ENCODE results near the gene SMYD1. TPM values are rescaled to one million over a fixed set of nuclear protein-coding genes. Genes with fewer than 3 reads are reported as not detected.

Gene SMYD1
- total and polyA plus RNA-seq, 2 donors (not counting 1 experiment from before 2014, with no cell fraction given) = not detected

DNA sequence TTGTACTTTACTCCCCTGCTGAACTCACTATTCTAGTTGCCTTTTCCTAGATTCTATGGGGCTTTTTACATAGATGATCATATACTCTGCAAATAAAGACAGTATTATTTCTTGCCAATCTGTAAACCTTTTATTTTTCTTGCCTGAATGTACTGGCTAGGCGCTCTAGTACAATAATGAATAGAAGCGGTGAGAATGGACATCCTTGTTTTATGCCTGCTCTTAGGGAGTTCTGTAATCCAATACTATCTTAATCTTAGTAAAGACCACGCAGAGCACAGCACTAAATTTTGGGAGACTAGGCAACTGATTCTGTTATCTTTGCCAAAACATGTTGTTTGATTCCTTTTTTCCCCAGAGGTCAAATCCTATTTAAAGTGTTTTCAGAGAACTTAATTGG is 19.1 kb upstream of the SMYD1 start:
- H4K20me1 ChIP-seq (ENCODE audit: control insufficient read depth, insufficient read depth, low read length, poor library complexity, severe bottlenecking) = peaks cover 9% of the 10 kb centered on the region
- DNase-seq (no peak), ATAC-seq (ENCODE audit: low read depth) (no peak)
- H3K9me3 Mint-ChIP-seq (ENCODE audit: insufficient read depth) = no peaks in the 10 kb centered on the region
- H2AFZ ChIP-seq (ENCODE audit: insufficient read depth, low read depth, low read length, poor library complexity, severe bottlenecking) = no peak overlapping the region
- CTCF ChIA-PET = interaction anchor here (1.8 kb wide), 1 partner anchor 11 kb away, joined by 15 read pairs; no protein-coding TSS in a partner anchor
- H3K4me3 Mint-ChIP-seq = no peak overlapping the region
- H3K79me2 ChIP-seq (ENCODE audit: control insufficient read depth, insufficient read depth, low read length) = peaks cover 53% of the 10 kb centered on the region
- TF ChIP-seq CTCF (IDR thresholded peaks at IDR 0.05) = no peak
- TF ChIP-seq EZH2 (IDR thresholded peaks at IDR 0.05; ENCODE audit: borderline replicate concordance, insufficient read depth, low read depth, low read length, poor library complexity, severe bottlenecking) = no peak
- H3K9me3 ChIP-seq (ENCODE audit: control extremely low read depth in 1 of 3, control insufficient read depth in 2 of 3, insufficient read depth in 1 of 3, low read length in 2 of 3) = no peaks in the 10 kb centered on the region
- no peak overlapping the region for H3K27ac Mint-ChIP-seq
- no peak overlapping the region for H3K4me3 ChIP-seq (ENCODE audit: control extremely low read depth in 1 of 5, extremely low read depth in 1 of 5, insufficient read depth in 1 of 5, low read depth in 2 of 5, low read length in 4 of 5)
- POLR2A ChIA-PET = no interaction called here
- no peak overlapping the region for H3K4me2 ChIP-seq (replicated peaks; ENCODE audit: low read depth, low read length, poor library complexity, severe bottlenecking)
- H3K36me3 ChIP-seq (replicated peaks in 1 of 2; ENCODE audit: control extremely low read depth in 1 of 2, control insufficient read depth in 1 of 2, extremely low read depth in 1 of 2, insufficient read depth in 2 of 2, low read length in 1 of 2) = peaks cover 5 to 11% of the 10 kb centered on the region in 2 experiments
- H3K27me3 Mint-ChIP-seq = no peaks in the 10 kb centered on the region
- H3K9ac ChIP-seq (ENCODE audit: low read length) = no peak overlapping the region
- H3K27ac ChIP-seq (ENCODE audit: low read length in 2 of 2) = peak overlapping the region in 1 of 2 donors; percentile 13
- H3K27me3 ChIP-seq (replicated peaks in 1 of 4; ENCODE audit: control extremely low read depth in 1 of 4, control insufficient read depth in 3 of 4, insufficient read depth in 4 of 4, low read length in 3 of 4) = no peaks in the 10 kb centered on the region
- H3K4me1 ChIP-seq (ENCODE audit: control insufficient read depth in 2 of 2, insufficient read depth in 2 of 2, low read length in 2 of 2) = peaks cover 0 to 6% of the 10 kb centered on the region in 2 donors
- 100% methylated on average over 2 of the region's 3 CpGs for WGBS (ENCODE audit: insufficient coverage)
- intact Hi-C loops (cut with micrococcal nuclease) = no loop called here
- H3K4me1 Mint-ChIP-seq = peaks cover 31% of the 10 kb centered on the region

DNA sequence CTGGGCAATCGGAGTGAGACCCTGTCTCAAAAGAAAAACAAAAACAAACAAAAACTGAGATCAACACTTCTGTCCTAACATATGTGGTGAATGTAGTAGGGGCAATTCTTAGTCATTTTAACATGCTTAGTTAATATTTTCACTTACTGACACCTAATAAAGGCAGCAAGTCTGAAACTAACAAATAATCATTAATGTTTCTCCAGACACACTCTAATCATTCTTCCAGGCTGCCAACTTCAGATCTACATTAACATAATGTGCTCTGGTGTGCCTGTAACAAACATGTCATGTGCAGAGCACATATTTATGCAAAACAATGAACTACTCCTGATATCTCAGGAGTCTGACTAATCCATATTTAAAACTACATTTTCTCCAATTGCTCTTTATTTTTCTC is 18.0 kb upstream of the SMYD1 start:
- Histone ChIP-seq H3K79me2 (ENCODE audit: control insufficient read depth, insufficient read depth, low read length) (peaks cover 48% of the 10 kb centered on the region), H3K36me3 (replicated peaks in 1 of 2; ENCODE audit: control extremely low read depth in 1 of 2, control insufficient read depth in 1 of 2, extremely low read depth in 1 of 2, insufficient read depth in 2 of 2, low read length in 1 of 2) (peaks cover 5 to 8% of the 10 kb centered on the region in 2 experiments), H3K4me2 (replicated peaks; ENCODE audit: low read depth, low read length, poor library complexity, severe bottlenecking) (no peak overlapping the region), H3K9ac (ENCODE audit: low read length) (no peak overlapping the region), H3K4me3 (ENCODE audit: control extremely low read depth in 1 of 5, extremely low read depth in 1 of 5, insufficient read depth in 1 of 5, low read depth in 2 of 5, low read length in 4 of 5) (no peak overlapping the region), H3K27ac (ENCODE audit: low read length in 2 of 2) (no peak overlapping the region), H4K20me1 (ENCODE audit: control insufficient read depth, insufficient read depth, low read length, poor library complexity, severe bottlenecking) (peaks cover 9% of the 10 kb centered on the region), H3K9me3 (ENCODE audit: control extremely low read depth in 1 of 3, control insufficient read depth in 2 of 3, insufficient read depth in 1 of 3, low read length in 2 of 3) (no peaks in the 10 kb centered on the region), H3K27me3 (replicated peaks in 1 of 4; ENCODE audit: control extremely low read depth in 1 of 4, control insufficient read depth in 3 of 4, insufficient read depth in 4 of 4, low read length in 3 of 4) (no peaks in the 10 kb centered on the region), H3K4me1 (ENCODE audit: control insufficient read depth in 2 of 2, insufficient read depth in 2 of 2, low read length in 2 of 2) (peaks cover 10 to 17% of the 10 kb centered on the region in 2 donors), H2AFZ (ENCODE audit: insufficient read depth, low read depth, low read length, poor library complexity, severe bottlenecking) (no peak overlapping the region)
- no peak overlapping the region for H3K27ac Mint-ChIP-seq
- DNase-seq (no peak), ATAC-seq (ENCODE audit: low read depth) (no peak)
- CTCF ChIA-PET = interaction anchor here (2.8 kb wide), 1 partner anchor 11 kb away, joined by 18 read pairs; no protein-coding TSS in a partner anchor
- no peaks in the 10 kb centered on the region for H3K9me3 Mint-ChIP-seq (ENCODE audit: insufficient read depth)
- no CpG with 5 or more reads among the region's 1 CpG for WGBS (ENCODE audit: insufficient coverage)
- peaks cover 41% of the 10 kb centered on the region for H3K4me1 Mint-ChIP-seq
- no peaks in the 10 kb centered on the region for H3K27me3 Mint-ChIP-seq
- POLR2A ChIA-PET = no interaction called here
- TF ChIP-seq CTCF (IDR thresholded peaks at IDR 0.05) (no peak), EZH2 (IDR thresholded peaks at IDR 0.05; ENCODE audit: borderline replicate concordance, insufficient read depth, low read depth, low read length, poor library complexity, severe bottlenecking) (no peak)
- intact Hi-C loops (cut with micrococcal nuclease) = loop anchor here (10.0 kb wide), 1 partner anchor 575 kb away; the partner anchor contains the start of gene EIF2AK3
- no peak overlapping the region for H3K4me3 Mint-ChIP-seq

Data from B cell (primary cell).